RPMI7951 (cell line): ENCODE measurements around the gene GPR107. TPM values are rescaled to one million over a fixed set of nuclear protein-coding genes. Genes with fewer than 3 reads are reported as not detected.

Experiments used
- DNase-seq: peaks from one replicate; pipeline ENCODE4 v3.0.0-alpha.2; 2012; ENCODE audit warnings: low read depth
- total RNA-seq: library from RNA; depleted of rRNA; stranded (reverse); fragments of >200 nt; shearing (Covaris generic); gene quantifications from 2 replicates; pipeline ENCODE4 v1.2.3, GENCODE V29; 2014

Gene GPR107
- total RNA-seq, 1 experiment from 2014 or later: 16.0 TPM

- DNase-seq: no peak
Observed at GRCh38 chr9:130027533-130028365, 26.0 kb upstream of the GPR107 start.

DNA sequence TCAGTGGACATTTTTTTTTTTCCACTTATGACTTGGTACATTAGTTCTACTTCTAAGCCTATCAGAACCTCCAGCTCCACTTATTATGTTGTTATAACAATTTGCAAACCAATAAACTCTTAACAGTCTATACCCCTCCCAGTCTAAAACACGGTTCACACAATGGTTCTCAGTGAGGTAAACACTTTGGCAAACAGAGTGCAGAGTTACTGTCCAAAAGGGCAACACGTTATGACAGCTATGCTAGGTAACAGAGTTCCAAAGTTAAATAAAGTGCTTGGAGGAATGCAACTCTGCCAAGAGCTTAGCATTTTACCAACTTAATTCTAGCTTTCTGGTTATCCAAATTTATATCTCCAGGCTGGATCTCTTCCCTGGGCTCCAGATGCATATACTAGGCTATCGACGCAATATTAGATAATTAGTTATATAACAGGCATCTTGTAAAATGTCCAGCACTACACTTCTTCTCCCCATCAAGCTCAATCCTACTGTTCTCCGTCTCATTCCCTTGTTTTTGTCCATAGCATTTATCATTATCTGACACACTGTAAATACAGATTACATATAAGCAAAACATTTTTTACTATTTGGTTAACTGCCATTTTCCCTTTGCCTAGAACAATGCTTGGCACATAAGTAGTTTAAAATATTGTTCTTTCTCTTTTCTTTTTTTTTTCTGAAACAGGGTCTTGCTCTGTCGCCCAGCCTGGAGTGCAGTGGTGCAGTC, 25.0 kb upstream of the GPR107 start:
- no peak for DNase-seq

DNA sequence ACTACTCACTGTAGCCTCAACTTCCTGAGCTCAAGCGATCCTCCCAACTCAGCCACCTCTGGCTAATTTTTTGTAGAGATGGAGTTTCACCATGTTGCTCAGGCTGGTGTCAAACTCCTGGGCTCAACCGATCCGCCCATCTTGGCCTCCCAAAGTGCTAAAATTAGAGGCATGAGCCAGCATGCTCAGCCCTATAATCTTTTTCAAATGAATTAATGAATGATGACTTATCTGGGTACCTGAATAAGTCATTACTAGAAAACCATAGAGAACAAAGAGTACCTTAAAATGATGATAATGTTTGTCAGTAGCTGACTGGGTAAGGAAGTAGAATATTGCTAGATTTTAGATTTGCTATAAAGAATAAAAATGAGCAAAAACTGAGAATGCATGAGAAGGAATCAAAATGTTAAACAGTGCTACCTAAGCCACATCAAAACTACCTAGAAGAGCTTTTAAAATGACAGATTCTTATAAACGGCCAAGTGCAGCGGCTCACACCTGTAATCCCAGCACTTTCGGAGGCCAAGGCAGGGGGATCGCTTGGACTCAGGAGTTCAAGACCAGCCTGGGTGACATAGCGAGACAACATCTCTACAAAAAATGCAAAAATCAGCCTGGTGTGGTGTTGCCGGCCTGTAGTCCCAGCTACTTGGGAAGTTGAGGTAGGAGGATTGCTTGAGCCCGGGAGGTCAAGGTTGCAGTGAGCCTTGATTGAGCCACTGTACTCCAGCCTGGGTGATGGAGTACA, 24.3 kb upstream of the GPR107 start:
- no peak for DNase-seq

GRCh38 chr9:130030651-130031127, 23.0 kb upstream of the GPR107 start:
- DNase-seq: no peak

DNA sequence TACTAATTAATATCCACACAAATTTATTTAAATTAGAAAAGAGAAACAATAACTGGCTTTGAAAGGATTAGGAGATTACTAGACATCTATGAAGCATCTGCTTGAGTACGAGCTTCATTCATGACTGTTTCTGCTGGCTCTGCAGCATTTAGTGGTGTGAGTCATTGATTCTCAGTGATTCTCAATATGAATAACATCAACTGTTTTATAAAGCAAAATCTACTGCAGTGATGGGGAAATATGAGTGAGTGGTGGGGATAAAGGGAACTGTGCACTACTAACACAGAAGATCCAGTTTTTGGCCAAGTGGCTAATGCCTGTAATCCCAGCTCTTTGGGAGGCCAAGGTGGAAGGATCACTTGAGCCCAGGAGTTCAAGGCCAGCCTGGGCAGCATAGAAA, 19.1 kb upstream of the GPR107 start:
- peak; percentile 37 for DNase-seq

GRCh38 chr9:130036099-130036498, 17.6 kb upstream of the GPR107 start:
- no peak for DNase-seq

DNA sequence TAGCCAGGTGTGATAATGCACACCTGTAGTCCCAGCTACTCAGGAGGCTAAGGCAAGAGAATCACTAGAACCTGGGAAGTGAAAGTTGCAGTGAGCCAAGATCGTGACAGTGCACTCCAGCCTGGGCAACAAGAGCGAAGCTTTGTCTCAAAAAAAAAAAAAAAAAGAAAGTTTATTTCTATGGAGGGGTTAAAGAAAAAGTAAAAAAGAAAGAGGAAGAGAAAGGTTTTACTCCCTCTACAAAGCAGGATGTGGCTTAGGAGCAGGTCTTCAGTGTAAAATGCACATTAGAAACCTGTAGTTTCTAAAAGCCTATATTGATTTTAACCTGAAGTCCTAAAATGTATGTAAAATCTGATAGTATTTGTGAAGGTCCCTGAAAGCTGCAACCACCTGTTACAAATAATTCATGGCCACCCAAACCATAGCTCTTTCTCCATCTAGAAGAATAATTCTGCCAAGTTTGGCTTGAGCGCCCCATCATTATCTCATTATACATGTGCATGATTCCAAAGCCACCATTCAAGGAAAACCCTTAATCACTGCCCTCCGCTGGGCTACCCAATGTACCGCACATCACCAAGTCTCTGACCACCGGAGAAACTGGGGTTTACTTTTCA, 14.1 kb upstream of the GPR107 start:
- no peak for DNase-seq

- DNase-seq: no peak
Observed at GRCh38 chr9:130040984-130041647, 12.6 kb upstream of the GPR107 start.

DNA sequence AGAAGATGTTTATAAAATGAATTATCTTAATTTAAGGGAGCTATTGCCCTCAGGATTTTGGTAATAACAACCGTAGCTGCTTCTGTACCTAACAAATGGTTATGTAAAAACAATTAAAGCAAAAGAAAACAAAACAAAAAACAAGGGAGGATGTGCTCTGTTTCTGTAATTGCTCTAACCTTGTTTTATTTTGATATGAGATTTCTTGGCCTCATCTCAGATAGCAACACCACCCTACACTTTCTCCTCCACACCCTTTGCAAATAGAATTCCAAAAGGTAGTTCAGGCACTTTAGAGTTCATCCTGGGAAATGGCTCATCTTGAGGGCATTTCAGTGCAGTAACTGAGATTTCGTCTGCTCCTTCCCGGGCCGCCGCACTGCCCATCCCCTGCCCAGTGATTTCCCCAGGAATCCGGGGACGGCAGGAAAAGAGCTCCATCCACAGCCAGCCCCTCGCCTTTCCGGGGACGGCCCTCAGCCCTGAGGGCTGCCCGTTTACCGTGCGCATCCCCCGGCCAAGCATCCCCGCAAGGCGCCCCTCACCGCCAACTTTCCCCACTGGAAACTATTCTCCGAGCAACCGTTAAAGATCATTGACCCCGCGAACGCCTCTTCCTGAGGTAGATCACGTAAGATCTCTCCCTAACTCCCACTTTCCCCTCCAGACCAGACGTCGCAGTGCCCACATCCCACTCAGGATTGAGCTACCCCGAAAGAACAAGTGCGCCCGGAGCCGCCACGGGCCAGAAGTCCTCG, 11.9 kb upstream of the GPR107 start:
- no peak for DNase-seq

DNA sequence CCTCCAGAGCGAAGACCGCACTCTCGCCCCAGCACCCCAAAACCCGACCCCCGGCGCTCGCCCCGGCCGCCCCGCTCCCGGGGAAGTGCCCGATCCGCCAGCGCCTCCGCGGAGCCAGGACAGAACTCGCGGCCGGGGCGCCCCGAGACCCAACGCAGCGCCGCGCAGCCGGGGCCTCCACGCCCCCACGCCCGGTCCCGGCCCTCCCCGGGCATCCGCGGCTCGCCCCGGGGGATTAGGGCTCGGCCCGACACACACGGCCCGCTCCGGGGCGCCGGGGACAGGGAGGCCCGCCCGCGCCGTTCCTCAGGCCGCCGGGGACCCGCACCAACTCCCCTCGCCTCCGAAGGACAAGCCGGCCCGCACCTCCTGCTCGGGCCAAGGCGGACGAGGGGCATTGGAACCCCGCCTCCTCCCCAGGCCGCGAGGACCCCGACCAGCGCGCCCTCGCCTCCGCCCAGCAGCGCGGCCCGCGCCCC, 11.3 kb upstream of the GPR107 start:
- no peak for DNase-seq

- DNase-seq: peak; percentile 70
Observed at GRCh38 chr9:130042885-130043653, 10.6 kb upstream of the GPR107 start, which contains the start of gene FNBP1. FNBP1 (minus strand) TSS chr9:130043189; CDS start chr9:130042975, 214 bp downstream.

DNA sequence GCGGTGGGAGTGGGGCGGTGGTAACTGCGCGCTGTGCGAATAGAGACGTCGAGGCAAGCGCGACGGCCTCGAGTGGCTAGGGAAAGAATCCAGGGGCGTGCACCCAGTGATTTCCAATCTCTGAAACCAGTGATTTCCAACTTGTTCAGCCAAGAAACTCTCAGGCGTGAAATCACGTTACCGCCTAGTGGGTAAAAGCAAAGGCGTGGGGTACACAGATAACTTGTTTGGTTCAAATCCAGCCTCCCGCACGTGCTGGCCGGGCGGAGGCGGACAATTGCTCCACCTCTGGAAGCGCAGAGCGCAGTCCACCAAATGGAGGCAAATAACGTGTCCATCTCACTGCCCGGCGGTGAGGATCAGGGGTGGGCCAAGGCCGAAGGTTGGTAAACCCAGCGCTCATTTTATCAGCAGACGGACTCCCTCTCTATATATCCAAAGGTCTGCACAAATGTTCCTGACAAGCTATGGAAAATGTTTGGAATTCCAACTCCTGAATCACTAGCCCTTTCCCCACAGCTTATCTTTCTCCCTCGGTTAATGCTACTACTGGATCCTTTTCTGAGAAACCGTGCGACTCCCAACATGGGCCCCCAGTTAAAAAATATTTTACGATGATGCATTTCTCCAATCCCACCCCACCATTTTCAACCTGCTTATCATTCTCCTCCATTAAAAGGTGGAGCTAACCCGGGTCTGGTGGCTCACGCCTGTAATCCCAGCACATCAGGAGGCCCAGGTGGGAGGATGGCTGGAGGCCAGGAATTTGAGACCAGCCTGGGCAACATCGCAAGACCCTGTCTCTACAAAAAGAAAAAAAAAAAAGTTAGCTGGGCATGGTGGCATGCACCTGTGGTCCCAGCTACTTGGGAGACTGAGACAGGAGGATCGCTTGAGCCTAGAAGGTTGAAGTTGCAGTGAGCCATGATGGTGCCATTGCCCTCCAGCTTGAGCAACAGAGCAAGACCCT, 9.8 kb upstream of the GPR107 start:
- DNase-seq: peak; percentile 41

- no peak for DNase-seq
Observed at GRCh38 chr9:130045725-130046450, 7.8 kb upstream of the GPR107 start.

GRCh38 chr9:130049431-130050210, 4.1 kb upstream of the GPR107 start:
- DNase-seq: no peak

DNA sequence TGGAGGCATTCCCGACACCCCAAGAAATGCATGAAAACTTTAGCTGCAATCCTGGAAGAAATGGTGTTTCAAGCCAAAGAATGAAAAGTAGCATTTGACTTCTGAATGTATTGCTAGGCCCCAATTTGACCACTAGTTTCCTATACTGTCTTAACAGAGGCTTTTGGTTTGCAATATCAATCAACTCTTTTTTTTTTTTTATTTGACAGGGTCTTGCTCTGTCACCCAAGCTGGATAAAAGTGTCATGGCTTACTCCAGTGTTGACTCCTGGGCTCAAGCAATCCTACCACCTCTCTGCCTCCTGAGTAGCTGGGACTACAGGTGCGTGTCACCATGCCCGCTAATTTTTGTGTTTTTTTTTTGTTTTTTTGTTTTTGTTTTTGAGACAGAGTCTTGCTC, 3.2 kb upstream of the GPR107 start:
- no peak for DNase-seq

- no peak for DNase-seq
Observed at GRCh38 chr9:130051855-130052254, 1.9 kb upstream of the GPR107 start.

- no peak for DNase-seq
Observed at GRCh38 chr9:130053109-130053503, 600 bp upstream of the GPR107 start.
